GM21515 (cell line): ENCODE data around the gene TMEM185A.
"Not testable (repeated sequence)": the region's sequence is repeated elsewhere in the genome, so short reads cannot be mapped to it uniquely, and the experiment has no call there.

Experiments
- ATAC-seq: cut with Tn5 transposase; IDR thresholded peaks from one replicate; pipeline ENCODE4 v1.9.1; 2021; ENCODE audit not compliant: unreplicated experiment

The TMEM185A gene

DNA sequence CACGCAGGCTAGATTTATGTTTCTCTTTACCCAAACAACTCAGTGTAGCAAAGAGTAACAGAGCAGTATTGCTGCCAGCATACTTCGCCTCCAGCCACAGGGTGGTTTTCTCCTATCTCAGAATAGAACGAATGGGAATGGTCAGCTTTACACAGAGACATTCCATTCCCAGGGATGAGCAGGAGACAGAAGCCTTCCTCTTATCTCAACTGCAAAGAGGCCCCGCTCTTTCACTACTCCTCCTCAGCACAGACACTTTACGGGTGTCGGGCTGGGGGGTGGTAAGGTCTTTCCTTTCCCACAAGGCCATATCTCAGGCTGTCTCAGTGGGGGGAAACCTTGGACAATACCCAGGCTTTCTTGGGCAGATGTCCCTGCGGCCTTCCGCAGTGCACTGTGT, 4.8 kb downstream of the TMEM185A start:
- not testable (repeated sequence) for ATAC-seq

DNA sequence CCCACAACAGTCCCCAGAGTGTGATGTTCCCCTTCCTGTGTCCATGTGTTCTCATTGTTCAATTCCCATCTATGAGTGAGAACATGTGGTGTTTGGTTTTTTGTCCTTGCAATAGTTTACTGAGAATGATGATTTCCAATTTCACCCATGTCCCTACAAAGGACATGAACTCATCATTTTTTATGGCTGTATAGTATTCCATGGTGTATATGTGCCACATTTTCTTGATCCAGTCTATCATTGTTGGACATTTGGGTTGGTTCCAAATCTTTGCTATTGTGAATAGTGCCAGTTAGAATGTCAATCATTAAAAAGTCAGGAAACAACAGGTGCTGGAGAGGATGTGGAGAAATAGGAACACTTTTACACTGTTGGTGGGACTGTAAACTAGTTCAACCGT, 11.9 kb downstream of the TMEM185A start:
- not testable (repeated sequence) for ATAC-seq

DNA sequence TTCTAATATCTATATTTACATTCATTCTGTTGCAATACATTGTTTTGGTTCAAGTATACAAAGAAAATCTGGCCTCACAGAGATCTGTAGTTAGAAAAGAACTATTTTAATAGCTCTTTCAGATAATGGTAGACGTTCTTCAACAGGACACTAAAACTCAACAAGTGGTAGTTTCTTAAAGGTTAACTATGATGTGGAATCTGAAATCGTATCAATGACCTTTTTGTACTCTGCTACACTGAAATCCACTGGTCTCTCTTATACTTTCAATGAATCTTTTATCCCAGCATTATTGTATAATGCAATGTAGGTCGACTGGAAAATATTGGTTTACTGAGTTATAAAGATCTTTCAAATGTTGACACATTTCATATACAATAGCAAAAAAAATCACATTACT, 12.7 kb downstream of the TMEM185A start:
- no peak for ATAC-seq

DNA sequence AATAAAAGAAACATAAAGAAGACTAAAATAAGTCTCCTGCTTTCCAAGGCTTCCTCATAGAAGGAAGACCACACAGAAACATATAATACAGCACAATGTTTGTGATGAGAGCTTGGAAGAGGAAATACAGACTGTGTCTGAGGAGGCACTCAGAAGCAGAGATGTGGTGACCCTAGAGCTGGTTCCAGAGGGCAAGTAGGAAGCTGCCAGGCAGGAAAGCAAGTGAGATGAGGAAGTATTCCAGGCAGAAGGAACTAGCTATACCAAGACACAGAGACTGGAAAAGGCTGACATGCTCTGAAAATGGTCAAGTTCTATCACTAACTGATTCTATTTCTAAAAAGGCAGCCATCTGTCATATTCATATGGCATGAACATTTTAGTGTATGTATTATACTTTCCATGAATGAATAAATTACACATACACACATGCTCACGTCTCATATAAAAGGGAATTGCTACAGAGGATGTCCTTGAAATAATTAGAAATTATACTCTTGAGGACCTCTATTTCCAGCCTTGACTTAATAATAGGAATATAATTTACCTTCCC, 19.9 kb downstream of the TMEM185A start:
- ATAC-seq, result no peak

DNA sequence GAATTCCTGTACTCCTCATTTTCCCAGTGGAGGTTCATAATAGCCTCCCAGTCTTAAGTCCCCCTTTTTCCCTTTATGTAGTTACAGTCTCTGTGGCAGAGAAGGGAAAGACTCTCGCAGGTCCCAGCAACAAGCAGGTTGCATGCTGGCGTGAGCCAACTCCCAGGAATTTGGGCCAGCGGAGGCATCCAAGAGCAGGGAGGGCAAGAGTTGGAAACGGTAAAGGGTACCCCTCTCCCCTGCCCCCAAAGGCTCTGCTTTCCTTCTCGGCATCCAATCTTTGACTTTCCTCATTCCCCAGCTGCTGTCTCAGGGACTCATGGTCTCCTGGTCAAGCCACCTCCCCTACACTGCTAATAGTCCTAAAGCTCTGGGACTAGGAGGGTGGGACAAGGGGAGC, 21.1 kb downstream of the TMEM185A start:
- ATAC-seq, result no peak

DNA sequence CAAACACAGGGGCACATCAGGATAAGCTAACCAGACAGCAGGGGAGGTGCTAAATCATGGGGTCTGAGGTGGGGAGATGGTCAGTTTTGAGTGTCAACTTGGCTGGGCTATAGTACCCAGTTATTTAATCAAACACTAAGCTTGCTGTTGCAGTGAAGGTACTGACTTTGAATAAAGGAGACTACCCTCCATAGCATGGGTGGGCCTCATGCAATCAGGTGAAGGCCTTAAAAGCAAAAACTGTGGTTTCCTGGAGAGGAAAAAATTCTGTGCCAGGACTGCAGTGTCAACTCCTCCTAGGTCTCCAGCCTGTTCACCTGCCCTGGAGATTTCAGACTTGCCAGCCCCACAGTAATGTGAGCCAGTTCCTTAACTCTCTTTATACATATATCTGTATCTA, 23.9 kb downstream of the TMEM185A start:
- no peak for ATAC-seq

DNA sequence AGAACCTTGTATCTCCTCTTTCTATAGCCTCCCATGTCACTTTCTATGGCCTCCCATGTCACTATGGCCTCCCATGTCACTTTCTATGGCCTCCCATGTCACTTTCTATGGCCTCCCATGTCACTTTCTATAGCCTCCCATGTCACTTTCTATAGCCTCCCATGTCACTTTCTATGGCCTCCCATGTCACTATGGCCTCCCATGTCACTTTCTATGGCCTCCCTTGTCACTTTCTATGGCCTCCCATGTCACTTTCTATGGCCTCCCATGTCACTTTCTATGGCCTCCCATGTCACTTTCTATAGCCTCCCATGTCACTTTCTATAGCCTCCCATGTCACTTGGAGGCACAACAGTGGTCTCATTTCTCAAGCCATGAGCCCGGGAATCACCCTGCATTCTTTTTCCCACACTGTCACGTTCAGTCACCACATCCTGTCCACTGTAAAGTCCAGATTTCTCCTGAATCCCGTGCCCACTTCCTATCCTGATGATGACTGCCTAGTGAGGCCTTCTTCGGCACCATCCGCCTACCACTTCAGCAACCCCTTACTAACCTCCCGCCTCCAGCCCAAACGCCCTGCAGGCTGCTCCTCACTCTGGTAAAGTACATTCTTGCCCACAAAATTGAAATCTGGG, 26.2 kb downstream of the TMEM185A start:
- not testable (repeated sequence) for ATAC-seq

DNA sequence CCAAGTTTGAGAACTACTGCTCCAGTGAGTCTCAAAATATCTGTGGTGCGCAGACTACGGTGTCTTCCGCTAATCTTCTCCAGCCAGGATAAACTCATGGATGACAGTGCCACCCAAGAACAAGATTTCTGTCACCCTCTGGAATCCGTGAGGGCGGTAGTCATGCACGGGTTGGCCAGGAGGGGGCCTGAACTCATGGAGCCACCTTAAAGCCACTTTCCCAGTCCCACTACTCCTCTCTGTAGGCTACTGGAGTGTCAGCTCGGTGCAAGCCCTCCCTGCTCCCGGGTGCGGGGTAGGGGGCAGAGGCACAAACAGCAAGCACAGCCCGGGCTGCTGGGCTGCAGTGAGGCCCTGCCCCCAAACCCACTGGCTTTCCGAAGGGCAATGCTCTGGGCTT, 33.0 kb downstream of the TMEM185A start:
- not testable (repeated sequence) for ATAC-seq

DNA sequence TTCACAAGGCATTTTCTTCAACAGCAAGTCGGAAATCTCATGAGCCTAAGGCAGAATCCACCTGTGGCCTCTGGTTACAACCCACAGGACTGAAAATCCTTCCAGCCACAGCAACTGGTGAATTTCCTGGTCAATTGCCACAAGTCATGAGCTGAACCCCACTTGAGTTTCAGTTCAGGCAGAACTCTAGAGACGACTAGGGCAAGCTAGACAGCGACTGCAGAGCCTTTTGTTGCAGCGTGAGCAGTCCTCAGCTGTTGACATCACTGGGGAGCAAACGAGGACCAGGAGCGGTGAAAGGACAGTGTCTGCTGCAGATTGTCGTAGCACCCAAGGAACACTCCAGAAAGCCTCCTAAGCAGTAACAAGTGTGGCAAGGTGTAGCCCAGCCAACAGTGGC, 35.6 kb downstream of the TMEM185A start:
- not testable (repeated sequence) for ATAC-seq

DNA sequence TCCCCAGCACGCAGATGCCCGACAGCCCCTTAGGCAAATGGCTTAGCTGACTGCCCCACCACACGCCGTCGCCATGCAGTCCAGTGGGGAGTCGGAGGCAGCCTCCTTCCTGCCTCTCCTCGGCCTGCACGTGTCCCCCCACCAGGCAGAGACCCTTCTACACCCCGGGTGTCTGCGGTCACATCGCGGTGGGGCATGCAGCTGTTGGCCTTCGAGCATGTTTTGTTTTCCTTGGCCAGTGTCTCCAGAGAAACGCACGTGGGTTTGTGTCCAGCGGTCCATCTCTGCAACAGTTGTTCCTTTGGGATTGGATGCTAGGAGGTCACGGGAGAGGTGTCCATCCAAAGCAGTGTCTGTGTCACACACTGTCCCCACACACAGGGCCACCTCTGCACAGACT, 36.4 kb downstream of the TMEM185A start, which contains the start of gene HSFX2:
HSFX2 (minus strand) TSS at position 101 of the 400 bp plus-strand sequence. CDS start 614 bp downstream, outside the sequence.
- not testable (repeated sequence) for ATAC-seq

DNA sequence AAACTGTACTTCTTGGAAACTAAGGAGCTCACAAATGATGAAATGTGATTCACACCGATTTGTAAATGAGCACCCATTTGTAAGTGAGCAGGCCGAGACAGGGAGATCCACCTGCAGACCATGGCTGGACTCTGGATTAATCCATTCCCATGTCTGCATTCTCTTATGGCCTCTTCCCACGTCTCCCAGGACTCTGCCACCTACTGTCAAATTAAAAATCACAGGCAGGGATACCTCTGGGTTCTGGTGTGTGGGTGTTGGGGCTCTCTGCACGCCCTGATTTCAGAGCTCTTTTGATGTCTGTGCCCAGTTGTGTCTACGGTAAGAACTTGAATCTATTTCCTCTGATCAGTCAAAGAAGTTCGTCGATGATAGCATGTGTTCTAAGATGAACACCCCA, 40.6 kb downstream of the TMEM185A start:
- not testable (repeated sequence) for ATAC-seq

DNA sequence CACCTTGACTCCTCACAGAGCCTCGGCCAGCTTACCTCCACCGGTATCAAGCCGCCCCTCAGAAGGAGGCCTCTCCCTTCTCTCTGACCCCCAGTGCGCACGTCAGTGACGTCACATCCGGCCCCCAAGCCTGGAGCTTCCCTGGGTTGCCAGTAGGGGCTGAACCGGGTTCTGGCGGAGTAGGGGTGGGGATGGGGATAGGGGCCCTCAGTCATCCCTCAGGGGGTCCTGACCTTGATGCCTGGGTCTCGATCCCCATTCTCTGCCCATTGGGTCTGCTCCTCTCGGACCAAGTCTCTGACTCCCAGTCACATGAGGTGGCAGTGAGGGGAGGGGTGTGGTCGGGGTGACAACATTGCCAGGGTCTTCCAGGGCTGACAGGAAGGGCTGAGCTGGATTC, 44.2 kb downstream of the TMEM185A start, which contains the start of gene MAGEA9B:
MAGEA9B (minus strand) TSS at position 101 of the 400 bp plus-strand sequence. CDS start 4,280 bp downstream, outside the sequence.
- not testable (repeated sequence) for ATAC-seq

DNA sequence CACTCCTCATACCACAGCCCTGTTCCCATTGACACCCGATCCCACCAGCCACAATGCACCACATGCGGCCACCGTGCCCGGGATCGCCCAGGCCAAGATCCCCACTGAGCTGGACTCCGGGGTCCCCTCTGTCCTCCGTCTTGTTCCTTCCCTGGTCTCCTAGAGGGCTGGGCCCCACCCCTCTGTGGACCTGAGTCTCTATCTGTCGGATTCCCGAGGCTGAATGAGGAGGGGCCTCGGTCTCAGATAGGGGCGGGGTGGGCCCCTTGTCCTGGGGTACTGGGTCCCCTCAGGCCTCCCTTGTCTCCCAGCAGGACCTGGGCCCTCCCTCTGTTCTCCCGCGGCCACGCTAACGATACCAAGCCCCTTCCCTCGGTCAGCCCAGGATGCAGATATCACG, 46.0 kb downstream of the TMEM185A start:
- ATAC-seq, result not testable (repeated sequence)

DNA sequence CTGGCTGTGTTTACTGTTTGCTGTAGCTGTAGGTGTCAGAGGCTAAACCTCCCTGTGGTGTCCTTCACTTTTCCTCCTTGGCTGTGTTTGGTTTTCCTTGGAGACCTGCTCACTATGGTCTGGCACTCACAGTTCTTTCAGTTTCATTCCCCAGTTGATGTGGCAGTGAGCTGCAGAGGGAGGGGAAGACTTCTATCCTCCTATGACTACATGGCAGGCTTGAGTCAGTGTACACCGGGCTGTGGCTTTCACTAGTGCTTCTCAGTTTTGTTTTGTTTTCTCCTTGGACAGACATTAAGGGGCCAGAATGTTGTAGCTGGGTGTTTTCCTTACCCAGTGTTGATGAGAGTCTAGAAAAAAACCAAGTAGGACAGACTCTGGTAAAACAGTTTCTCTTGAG, 58.1 kb downstream of the TMEM185A start:
- peak; percentile 100 for ATAC-seq

DNA sequence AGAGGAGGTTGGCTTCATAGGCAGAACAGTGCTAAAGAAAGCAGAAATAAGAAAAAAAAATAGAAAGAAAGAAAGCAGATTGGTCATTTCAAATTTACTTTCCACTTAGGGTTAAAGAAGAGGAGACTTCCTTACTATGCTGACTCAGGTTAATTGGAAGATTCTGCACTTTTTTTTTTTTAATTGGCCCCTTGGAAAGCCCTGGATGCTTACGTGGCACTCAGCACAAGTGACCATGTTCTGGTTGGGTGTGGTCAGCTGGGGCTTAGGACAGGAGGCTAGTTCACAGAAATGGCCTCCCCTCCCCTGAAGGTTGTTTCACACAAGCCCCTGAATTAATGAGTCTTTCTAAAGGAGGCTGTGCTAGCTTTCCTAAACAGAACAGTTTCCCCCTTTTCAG, 58.8 kb downstream of the TMEM185A start:
- no peak for ATAC-seq

DNA sequence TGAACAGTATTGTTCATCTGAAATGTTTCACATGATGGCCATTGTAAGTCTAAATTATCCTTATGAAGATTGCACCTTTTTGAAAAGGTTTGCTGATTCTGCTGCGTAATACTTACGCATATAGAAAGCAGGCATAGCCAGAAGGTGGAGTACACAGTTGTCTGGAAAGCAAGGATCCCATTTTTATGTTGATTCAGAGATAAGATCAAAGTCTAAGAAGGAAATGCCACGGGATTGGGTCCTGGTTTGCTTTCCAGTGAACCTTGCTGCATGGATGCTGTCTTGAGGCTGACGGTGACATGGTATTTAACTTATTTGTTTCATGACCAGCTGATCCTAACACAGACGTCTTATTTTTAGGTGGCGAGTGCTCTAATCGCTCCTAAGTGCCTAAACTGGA, 59.8 kb downstream of the TMEM185A start:
- ATAC-seq, result no peak

DNA sequence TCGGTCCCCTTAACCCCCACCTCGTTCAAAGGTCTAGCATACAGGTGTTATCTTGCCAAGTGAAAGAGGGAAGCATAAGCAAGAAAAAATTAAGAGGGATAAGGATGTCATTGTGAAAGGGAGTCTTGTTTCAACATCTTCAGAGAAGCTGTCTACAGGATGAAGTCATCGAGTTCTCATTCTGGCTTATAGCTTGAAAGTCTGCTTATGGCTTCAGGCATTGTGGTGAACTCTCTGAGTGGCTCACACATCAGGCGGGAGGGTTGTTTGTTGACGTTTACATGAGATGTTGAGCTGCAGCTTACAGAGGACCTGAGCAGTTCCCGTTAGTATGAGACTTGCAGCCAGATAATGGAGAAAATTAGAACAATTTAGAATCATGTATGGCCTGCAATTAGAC, 60.9 kb downstream of the TMEM185A start:
- ATAC-seq, result no peak

DNA sequence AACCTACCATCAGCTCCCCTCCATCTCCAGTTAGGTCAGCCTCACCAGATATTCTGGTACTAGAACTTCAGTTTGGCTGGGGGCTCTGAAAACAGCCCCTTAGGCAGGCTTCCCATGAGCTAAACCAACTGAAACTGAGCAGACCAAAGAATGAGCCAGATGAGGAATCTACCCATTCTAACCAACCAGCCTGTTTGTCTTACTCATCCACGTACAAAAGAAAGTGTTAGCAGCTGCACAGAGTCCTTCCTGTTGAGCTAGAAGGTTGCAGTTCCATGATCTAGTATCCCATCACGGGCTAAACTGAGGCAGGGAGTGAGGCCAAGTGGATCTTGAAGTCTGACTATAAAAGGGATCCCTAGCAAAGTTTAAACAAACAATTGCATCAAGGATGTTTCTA, 61.8 kb downstream of the TMEM185A start:
- ATAC-seq, result no peak

DNA sequence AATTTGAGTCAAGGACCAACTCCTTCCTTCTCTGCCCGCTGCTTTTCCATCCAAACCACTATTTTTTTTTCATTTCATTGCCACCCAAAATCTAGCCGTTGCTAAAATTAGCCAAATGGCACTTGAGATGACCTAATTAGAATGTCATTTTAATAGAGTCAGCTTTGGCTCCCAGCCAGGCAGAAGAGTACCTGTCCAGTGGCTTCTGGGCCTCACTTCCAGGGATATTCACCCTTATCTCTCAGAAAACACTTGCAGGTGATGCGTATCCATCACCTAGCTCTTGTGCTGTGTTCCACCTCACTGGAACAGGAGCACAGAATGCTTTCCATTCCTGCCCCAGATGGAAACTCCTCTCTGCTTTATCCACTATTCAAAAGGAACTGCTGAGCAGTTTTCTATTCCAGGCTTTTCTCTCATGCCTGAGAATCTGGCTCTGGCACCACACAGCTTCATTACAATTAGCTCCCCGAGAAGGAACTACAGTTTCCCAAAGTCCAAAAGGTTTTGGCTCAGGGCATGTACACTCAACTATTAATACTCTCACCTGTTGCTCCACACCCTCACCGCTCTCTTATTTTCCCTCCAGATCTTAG, 62.8 kb downstream of the TMEM185A start:
- no peak for ATAC-seq

DNA sequence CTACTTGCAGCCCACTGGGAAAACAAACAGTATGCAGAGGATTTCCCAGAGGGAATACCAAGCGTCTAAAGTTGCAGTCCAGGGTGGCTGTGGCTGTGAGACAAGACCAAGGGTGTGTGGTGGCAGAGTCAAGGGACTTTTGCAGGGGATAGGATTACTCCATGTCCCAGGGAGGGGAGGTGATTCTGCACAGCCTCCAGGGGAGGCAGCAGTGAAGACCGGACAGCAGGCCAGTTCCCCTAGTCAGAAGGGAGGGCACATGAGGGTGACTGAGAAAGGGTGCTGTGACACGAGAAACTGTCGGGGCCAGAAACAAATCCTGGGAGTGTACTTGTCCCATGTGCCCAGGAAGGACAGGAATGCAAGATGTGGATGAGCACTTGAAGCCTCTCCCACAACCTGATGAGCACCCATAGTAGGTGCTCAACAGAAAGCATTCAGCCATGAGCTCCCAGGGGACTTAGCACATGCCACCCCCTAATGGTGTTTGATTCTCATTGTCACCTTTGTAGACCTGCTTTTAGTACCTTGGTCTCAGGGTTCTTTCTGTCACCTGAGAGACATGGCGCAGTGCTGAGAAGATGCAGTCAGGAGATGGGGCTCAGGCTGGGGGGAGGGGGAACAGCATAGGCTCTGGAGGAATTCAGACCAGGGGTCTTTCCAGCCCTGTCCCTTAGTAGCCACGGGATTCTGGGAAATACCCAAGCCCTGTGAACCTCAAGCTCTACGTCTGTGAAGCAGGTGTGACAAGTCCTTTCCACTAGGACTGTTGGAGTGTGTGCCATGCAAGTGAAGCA, 63.8 kb downstream of the TMEM185A start:
- no peak for ATAC-seq

DNA sequence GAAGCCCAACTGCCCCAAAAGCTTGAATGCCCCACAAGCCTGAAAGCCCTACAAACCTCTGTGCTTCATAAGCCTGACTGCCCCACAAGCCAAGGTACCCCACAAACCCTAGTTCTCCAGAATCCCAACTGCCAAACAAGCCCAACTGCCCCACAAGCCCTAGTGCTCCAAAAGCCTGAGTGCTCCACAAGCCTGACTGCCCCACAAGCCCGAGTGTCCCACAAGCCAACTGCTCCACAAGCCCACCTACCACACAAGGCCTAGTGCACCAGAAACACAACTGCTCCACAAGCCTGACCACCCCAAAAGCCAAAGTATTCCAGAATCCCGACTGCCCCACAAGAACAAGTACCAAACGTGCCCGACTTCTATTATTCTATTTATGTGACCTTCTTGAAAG, 68.2 kb downstream of the TMEM185A start:
- ATAC-seq, result no peak

DNA sequence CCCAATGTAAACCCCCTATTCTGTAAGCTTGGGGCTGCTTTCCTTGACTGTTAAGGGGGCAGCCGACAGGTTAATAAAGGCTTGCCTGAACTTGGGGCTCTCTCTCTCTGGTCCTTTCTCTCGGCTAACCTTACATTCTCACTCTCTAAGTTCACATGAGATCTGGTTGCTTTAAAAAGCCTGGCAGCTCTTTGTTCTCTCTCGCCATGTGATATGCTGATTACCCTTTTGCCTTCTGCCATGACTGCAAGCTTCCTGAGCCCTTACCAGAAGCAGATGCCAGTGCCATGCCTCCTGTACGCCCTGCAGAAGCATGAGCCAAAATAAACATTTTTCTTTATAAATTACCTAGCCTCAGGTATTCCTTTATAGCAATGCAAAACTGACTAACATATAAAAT, 76.3 kb downstream of the TMEM185A start:
- not testable (repeated sequence) for ATAC-seq
